Thyroid gland (tissue), 4 donors: ENCODE measurements around the gene SLC5A8. TPM values are rescaled to one million over a fixed set of nuclear protein-coding genes. Genes with fewer than 3 reads are reported as not detected.
A peak's percentile ranks its signal among the peaks of the same experiment; 100 is the strongest.

Experiments used
- DNase-seq, 2 donors: peaks; one replicate each; pipeline ENCODE4 v3.0.0-alpha.2; 2019
- H3K27ac ChIP-seq, 3 donors: fragments of 200-600 bp; sonication (generic); 1 replicate in 2 of 3; 2 replicates in 1 of 3; pipeline ENCODE4 v1.5.1; 2016 to 2019; ENCODE audit warnings: mild to moderate bottlenecking in 1 of 3, moderate library complexity in 1 of 3
- H3K27me3 ChIP-seq: fragments of 200-600 bp; sonication (generic); one replicate; pipeline ENCODE4 v1.5.1; 2019
- H3K36me3 ChIP-seq, 2 donors: fragments of 200-600 bp; sonication (generic); one replicate each; pipeline ENCODE4 v1.5.1; 2016 to 2019
- H3K4me1 ChIP-seq, 2 donors: fragments of 200-600 bp; sonication (generic); one replicate each; pipeline ENCODE4 v1.5.1; 2017 to 2019
- H3K4me3 ChIP-seq, 3 donors: fragments of 200-600 bp; sonication (generic); replicated peaks in 1 of 3; 1 replicate in 2 of 3; 2 replicates in 1 of 3; pipeline ENCODE4 v1.5.1; 2016; ENCODE audit warnings: mild to moderate bottlenecking in 1 of 3
- H3K9me3 ChIP-seq: fragments of 200-600 bp; sonication (generic); one replicate; pipeline ENCODE4 v1.5.1; 2017
- POLR2A ChIP-seq, 2 donors: fragments of 450-650 bp; IDR thresholded peaks; one replicate each; pipeline ENCODE4 v1.6.1; 2017; ENCODE audit warnings: antibody characterized with exemption in 2 of 2, mild to moderate bottlenecking in 2 of 2, moderate library complexity in 1 of 2
- WGBS, 2 donors: methylation state at CpG; one replicate each; pipeline ENCODE4 v1.1.5; 2017; 5-methylcytosine and 5-hydroxymethylcytosine counted together
- intact Hi-C: fragments of 100-400 bp; cut with DNase I; formaldehyde crosslinking; loops from one replicate; pipeline ENCODE4 v1.15.1; 2023
- total RNA-seq, 4 donors: library from RNA; depleted of rRNA; stranded (reverse); fragments of >200 nt; gene quantifications; one replicate each; pipeline ENCODE4 v1.2.3, GENCODE V29; 2016
- TF ChIP-seq, protein P1 (sequence below), 6 experiments: fragments of 200-600 bp in 3 of 6; fragments of 450-650 bp in 3 of 6; sonication (generic) in 3 of 6; IDR thresholded peaks; one replicate each; pipeline ENCODE4 v1.5.1; 2016 to 2019; ENCODE audit warnings: antibody characterized with exemption in 6 of 6, mild to moderate bottlenecking in 2 of 6, inconsistent platforms in 1 of 6, moderate library complexity in 1 of 6

The SLC5A8 gene
- total RNA-seq, 4 donors from 2014 or later = 51.3 to 114 (median 75.9) TPM

DNA sequence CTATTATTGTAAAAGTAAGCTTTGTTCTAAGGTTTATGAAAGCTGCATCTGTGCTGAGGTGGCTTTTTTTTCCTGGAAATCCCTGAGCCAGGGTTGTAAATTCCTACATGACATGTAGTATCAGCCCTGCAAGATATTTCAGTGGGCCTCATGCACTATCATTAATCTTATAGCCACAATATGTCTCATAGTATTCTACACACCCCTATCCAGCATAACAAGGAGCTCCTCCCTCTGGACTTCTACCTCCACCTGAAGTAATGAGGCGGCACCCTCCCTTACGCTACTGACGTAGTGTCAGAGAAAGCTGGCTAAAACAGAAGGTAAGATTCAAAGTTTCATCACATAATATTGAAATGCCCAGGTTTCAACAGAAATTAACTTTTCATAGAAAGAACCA, 35.5 kb downstream of the SLC5A8 start:
- DNase-seq = no peak

DNA sequence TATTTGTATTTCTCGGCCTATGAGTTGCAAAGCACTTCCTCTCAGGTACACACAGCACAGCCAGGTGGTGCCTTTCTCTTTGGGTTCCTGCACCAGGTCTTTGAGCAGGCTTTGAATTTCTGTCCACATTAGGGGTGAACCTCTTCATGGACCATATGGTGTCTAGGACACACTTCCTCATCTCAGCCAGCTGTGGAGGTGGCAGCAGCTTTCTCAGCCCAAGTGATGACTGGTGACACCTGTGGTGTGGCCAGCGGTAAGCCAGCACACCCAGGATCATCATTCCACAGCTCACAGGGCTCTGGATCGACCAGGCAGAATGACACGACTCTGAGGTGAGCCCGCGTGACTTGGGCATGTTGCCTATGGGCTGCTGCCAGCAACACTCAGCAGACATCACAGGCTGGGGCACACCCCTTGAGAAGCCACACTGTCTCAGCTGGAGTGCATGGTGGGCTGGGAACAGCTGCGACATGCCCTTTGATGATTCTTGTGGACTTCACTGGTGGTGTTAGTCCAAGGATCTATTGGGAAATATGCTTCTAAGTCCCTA, 36.8 kb downstream of the SLC5A8 start:
- peak; percentile 65 to 76 for DNase-seq
- TF ChIP-seq, protein P1, sequence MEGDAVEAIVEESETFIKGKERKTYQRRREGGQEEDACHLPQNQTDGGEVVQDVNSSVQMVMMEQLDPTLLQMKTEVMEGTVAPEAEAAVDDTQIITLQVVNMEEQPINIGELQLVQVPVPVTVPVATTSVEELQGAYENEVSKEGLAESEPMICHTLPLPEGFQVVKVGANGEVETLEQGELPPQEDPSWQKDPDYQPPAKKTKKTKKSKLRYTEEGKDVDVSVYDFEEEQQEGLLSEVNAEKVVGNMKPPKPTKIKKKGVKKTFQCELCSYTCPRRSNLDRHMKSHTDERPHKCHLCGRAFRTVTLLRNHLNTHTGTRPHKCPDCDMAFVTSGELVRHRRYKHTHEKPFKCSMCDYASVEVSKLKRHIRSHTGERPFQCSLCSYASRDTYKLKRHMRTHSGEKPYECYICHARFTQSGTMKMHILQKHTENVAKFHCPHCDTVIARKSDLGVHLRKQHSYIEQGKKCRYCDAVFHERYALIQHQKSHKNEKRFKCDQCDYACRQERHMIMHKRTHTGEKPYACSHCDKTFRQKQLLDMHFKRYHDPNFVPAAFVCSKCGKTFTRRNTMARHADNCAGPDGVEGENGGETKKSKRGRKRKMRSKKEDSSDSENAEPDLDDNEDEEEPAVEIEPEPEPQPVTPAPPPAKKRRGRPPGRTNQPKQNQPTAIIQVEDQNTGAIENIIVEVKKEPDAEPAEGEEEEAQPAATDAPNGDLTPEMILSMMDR (IDR thresholded peaks at IDR 0.05) = no peak
- TF ChIP-seq POLR2A (IDR thresholded peaks at IDR 0.05) = no peak
- Histone ChIP-seq H3K36me3 (peaks cover 0 to 7% of the 10 kb centered on the region in 2 donors), H3K27ac (peak overlapping the region in 1 of 3 donors; percentile 46), H3K27me3 (no peaks in the 10 kb centered on the region), H3K4me3 (no peak overlapping the region), H3K9me3 (no peaks in the 10 kb centered on the region), H3K4me1 (no peaks in the 10 kb centered on the region)
- intact Hi-C loops = no loop called here
- WGBS, 2 donors = 62 to 72% methylated on average over 2 to 7 of the region's 7 CpGs

More for the DNA sequence above, 35.5 kb downstream of the SLC5A8 start:
- Histone ChIP-seq H3K4me3 (no peak overlapping the region), H3K4me1 (no peaks in the 10 kb centered on the region), H3K27ac (no peak overlapping the region), H3K36me3 (peaks cover 0 to 7% of the 10 kb centered on the region in 2 donors), H3K9me3 (no peaks in the 10 kb centered on the region), H3K27me3 (no peaks in the 10 kb centered on the region)
- intact Hi-C loops = no loop called here
- TF ChIP-seq, protein P1 (IDR thresholded peaks at IDR 0.05) = no peak
- TF ChIP-seq POLR2A (IDR thresholded peaks at IDR 0.05) = no peak
- WGBS, 2 donors = 95 to 98% methylated on average over 3 of the region's 3 CpGs

DNA sequence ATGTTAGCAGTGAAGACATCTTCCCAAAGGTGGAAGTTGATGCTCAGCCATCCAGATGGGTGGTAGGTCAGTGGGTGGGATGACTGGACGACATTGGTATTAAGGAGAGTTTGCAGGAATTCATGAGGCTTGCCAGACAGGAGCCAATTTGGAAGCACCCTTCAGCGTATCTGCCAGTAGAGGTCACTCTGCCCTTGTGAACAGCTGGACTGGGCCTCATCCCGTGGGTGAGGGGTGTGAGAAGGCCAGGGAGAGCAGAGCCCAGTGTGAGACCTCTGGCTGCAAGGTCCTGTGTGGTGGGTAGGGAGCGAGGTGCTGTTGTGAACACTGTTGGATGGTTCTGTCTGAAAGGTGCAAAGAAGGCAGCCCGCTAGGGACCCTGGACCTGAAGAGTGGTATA, 37.7 kb downstream of the SLC5A8 start:
- Histone ChIP-seq H3K4me3 (no peak overlapping the region), H3K27me3 (no peaks in the 10 kb centered on the region), H3K27ac (no peak overlapping the region), H3K36me3 (peaks cover 5 to 9% of the 10 kb centered on the region in 2 donors), H3K9me3 (no peaks in the 10 kb centered on the region), H3K4me1 (no peaks in the 10 kb centered on the region)
- 49 to 60% methylated on average over 5 of the region's 5 CpGs for WGBS, 2 donors
- intact Hi-C loops = no loop called here
- peak; percentile 41 to 49 for DNase-seq
- TF ChIP-seq, protein P1 (IDR thresholded peaks at IDR 0.05) = peak in 5 of 6 experiments; percentile 7 to 47 (median 38)
- no peak for TF ChIP-seq POLR2A (IDR thresholded peaks at IDR 0.05)

DNA sequence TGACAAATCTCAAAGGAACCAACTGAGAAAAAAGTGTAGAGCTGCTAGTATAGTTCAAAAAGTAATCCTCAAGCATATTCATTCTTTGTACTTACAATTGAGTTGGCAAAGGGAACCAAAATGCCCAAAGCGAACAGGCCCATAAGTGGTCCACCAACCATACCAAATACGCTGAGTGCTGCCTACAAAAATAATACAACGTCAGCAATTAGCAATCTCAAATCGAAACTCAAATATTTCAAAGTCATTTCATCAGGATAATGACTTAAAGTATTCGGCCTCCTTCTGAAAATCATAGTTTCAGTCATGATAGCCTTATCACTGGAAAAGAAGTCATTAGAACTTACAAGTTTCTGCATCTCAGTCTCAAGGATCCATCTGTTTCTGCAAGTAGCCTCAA, 42.0 kb downstream of the SLC5A8 start:
- intact Hi-C loops = no loop called here
- 88 to 91% methylated on average over 5 of the region's 5 CpGs for WGBS, 2 donors
- TF ChIP-seq POLR2A (IDR thresholded peaks at IDR 0.05) = no peak
- TF ChIP-seq, protein P1 (IDR thresholded peaks at IDR 0.05) = no peak
- no peaks in the 10 kb centered on the region for H3K4me1 ChIP-seq
- H3K4me3 ChIP-seq = no peak overlapping the region
- H3K27ac ChIP-seq = no peak overlapping the region
- peaks cover 7 to 11% of the 10 kb centered on the region in 2 donors for H3K36me3 ChIP-seq
- no peaks in the 10 kb centered on the region for H3K9me3 ChIP-seq
- no peak for DNase-seq
- no peaks in the 10 kb centered on the region for H3K27me3 ChIP-seq

DNA sequence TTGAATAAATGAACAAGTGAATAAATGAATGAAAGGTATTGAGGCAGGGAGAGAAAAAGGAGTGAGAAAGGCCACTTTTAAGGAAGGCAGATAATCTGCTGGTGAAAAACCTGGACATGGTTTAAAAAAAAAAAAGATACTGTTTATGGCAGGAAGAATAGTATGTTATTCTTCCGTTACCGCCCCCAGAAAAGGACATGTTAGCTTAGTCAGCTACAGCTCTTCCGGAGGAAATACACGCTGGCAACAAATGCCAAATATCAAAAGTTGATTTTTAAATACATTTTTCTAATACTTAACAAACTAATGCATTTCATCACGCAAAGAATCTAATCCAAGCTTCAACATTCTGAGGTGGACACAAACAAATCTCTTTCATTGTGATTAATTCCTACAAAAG, 43.2 kb downstream of the SLC5A8 start:
- Histone ChIP-seq H3K27ac (no peak overlapping the region), H3K4me1 (no peaks in the 10 kb centered on the region), H3K9me3 (no peaks in the 10 kb centered on the region), H3K4me3 (no peak overlapping the region), H3K36me3 (peaks cover 7 to 11% of the 10 kb centered on the region in 2 donors), H3K27me3 (no peaks in the 10 kb centered on the region)
- intact Hi-C loops = no loop called here
- DNase-seq = no peak
- 83 to 86% methylated on average over 5 of the region's 5 CpGs for WGBS, 2 donors
- TF ChIP-seq, protein P1 (IDR thresholded peaks at IDR 0.05) = no peak
- TF ChIP-seq POLR2A (IDR thresholded peaks at IDR 0.05) = no peak
